HepG2 (cell line): ENCODE results near the gene BMF. TPM values are rescaled to one million over a fixed set of nuclear protein-coding genes. Genes with fewer than 3 reads are reported as not detected.
"Not testable (repeated sequence)": the region's sequence is repeated elsewhere in the genome, so short reads cannot be mapped to it uniquely, and the experiment has no call there.

Source experiments
- ATAC-seq: fragments of 200-7000 bp; cut with Tn5 transposase; 3 replicates; pipeline ENCODE4 v1.9.1; 2020; ENCODE audit warnings: mild to moderate bottlenecking, moderate library complexity
- BruUV-seq: library from RNA; stranded (reverse); fragments of 400-500 nt; replicated peaks from 2 replicates; lab custom pipeline; 2021; lab: Mats Ljungman, UMichigan
- CTCF ChIA-PET: fragments of 300-600 bp; formaldehyde crosslinking; extraction: SDS; loops from one replicate; lab custom pipeline; 2021; ENCODE audit warnings: low total read pairs, inconsistent platforms, low intra/inter-chr PET ratio; lab: Yijun Ruan, JAX
- POLR2A ChIA-PET: fragments of 350-600 bp; sonication (Branson Sonifier 250); formaldehyde crosslinking; loops from one replicate; lab custom pipeline; 2020; ENCODE audit warnings: antibody characterized with exemption, inconsistent platforms; lab: Yijun Ruan, JAX
- DNase-seq: peaks from one replicate; pipeline ENCODE4 v3.0.0-alpha.2; 2015; ENCODE audit warnings: low spot score
- FAIRE-seq: peaks from 3 replicates; lab custom pipeline; 2011; peaks lifted over from hg19 to GRCh38; lab: Jason Lieb, UNC
- H2AFZ ChIP-seq: one replicate; pipeline ENCODE4 v1.6.1; 2011; ENCODE audit warnings: low read length, inconsistent platforms
- H3K27ac ChIP-seq: fragments of 300-600 bp; 3 replicates; pipeline ENCODE4 v1.8.0; 2011; ENCODE audit warnings: mixed run types, mild to moderate bottlenecking, mixed read lengths, low read length, inconsistent platforms; ENCODE audit not compliant: insufficient read depth; ENCODE audit errors: extremely low read length
- H3K27me3 ChIP-seq, 2 experiments: fragments of 200-600 bp in 1 of 2; 2 replicates in 1 of 2; 3 replicates in 1 of 2; pipeline versions ENCODE4 v1.6.0 to v1.8.0; 2011; ENCODE audit warnings: low read length in 2 of 2, mild to moderate bottlenecking in 2 of 2, moderate library complexity in 2 of 2, inconsistent platforms in 1 of 2; ENCODE audit not compliant: insufficient read depth in 2 of 2, control insufficient read depth in 1 of 2
- H3K36me3 ChIP-seq, 2 experiments: fragments of 200-600 bp in 1 of 2; replicated peaks in 1 of 2; 2 replicates in 1 of 2; 3 replicates in 1 of 2; pipeline versions ENCODE4 v1.5.1 to v1.8.0; 2011; ENCODE audit warnings: low read length in 2 of 2, inconsistent platforms in 1 of 2; ENCODE audit not compliant: insufficient read depth in 2 of 2, control insufficient read depth in 1 of 2
- H3K4me1 ChIP-seq: 2 replicates; pipeline ENCODE4 v1.5.1; 2012; ENCODE audit warnings: low read length, inconsistent platforms; ENCODE audit not compliant: insufficient read depth
- H3K4me2 ChIP-seq: 2 replicates; pipeline ENCODE4 v1.6.0; 2011; ENCODE audit warnings: low read depth, low read length, inconsistent platforms
- H3K4me3 ChIP-seq, 3 experiments: fragments of 200-600 bp in 1 of 3; sonication (generic), shearing (Covaris generic) in 1 of 3; replicated peaks in 1 of 3; 2 replicates each; pipeline ENCODE4 v1.5.1; 2011 to 2016; ENCODE audit warnings: low read length in 3 of 3, inconsistent platforms in 2 of 3, low read depth in 2 of 3, mild to moderate bottlenecking in 2 of 3, control low read depth in 1 of 3, mixed read lengths in 1 of 3; ENCODE audit not compliant: insufficient read depth in 1 of 3
- H3K79me2 ChIP-seq: one replicate; pipeline ENCODE4 v1.6.1; 2011; ENCODE audit warnings: low read length, inconsistent platforms; ENCODE audit not compliant: insufficient read depth
- H3K9ac ChIP-seq: 2 replicates; pipeline ENCODE4 v1.6.0; 2011; ENCODE audit warnings: mild to moderate bottlenecking, low read depth, low read length, inconsistent platforms; ENCODE audit not compliant: insufficient read depth
- H3K9me3 ChIP-seq: 2 replicates; pipeline ENCODE4 v1.5.1; 2012; ENCODE audit warnings: mild to moderate bottlenecking, low read length
- H4K20me1 ChIP-seq: 2 replicates; pipeline ENCODE4 v1.6.0; 2011; ENCODE audit warnings: inconsistent platforms, mild to moderate bottlenecking, low read length, moderate library complexity; ENCODE audit not compliant: insufficient read depth
- BRD4 ChIP-seq: sonication (generic); formaldehyde crosslinking; IDR thresholded peaks from 2 replicates; pipeline ENCODE4 v1.4.0; 2020; ENCODE audit warnings: missing genetic modification reagents
- RORA ChIP-seq: sonication (generic); formaldehyde crosslinking; IDR thresholded peaks from 2 replicates; pipeline ENCODE4 v1.5.0; 2020; ENCODE audit warnings: mild to moderate bottlenecking, missing genetic modification reagents, moderate library complexity
- WGBS: methylation state at CpG from one replicate; pipeline ENCODE4 v1.1.6; 2017; ENCODE audit warnings: low lambda C conversion rate; 5-methylcytosine and 5-hydroxymethylcytosine counted together
- in situ Hi-C: cut with HindIII; loops from 2 replicates; pipeline ENCODE4 v1.10.0; 2017; ENCODE audit warnings: low pct_unique_long_range_greater_than_20kb; ENCODE audit not compliant: extremely low pct_ligation_motif_present
- intact Hi-C: fragments of 100-400 bp; cut with micrococcal nuclease; formaldehyde crosslinking; loops from one replicate; pipeline ENCODE4 v1.10.0; 2022; ENCODE audit not compliant: unreplicated experiment
- polyA plus RNA-seq, 8 experiments: library from polyadenylated mRNA; depleted of rRNA in 3 of 8; stranded (reverse) in 7 of 8; unstranded in 1 of 8; fragments of >200 nt; fragmentation: Illumina TruSeq in 4 of 8; extraction: Trizol in 4 of 8; gene quantifications; 2 replicates each; pipeline versions ENCODE4 v1.2.1 to v1.2.3, GENCODE V29; 2011 to 2016; ENCODE audit warnings: low read depth in 4 of 8, missing spikeins in 1 of 8, mixed read lengths in 1 of 8; ENCODE audit not compliant: insufficient read depth in 1 of 8
- total RNA-seq, 5 experiments: library from RNA; depleted of rRNA; stranded (reverse); fragments of >200 nt; fragmentation: Illumina TruSeq; extraction: Trizol; gene quantifications; 2 replicates each; pipeline ENCODE4 v1.2.3, GENCODE V29; 2016; ENCODE audit warnings: low read depth in 1 of 5
- TF ChIP-seq, protein P1 (sequence below): sonication (generic); formaldehyde crosslinking; IDR thresholded peaks from 2 replicates; pipeline ENCODE4 v1.8.0; 2022; ENCODE audit warnings: low read depth, missing genetic modification reagents
- TF ChIP-seq, protein P2 (sequence below): sonication (generic); formaldehyde crosslinking; IDR thresholded peaks from 2 replicates; pipeline ENCODE4 v1.4.0; 2020; ENCODE audit warnings: mild to moderate bottlenecking, missing genetic modification reagents, borderline replicate concordance

BMF gene
- total and polyA plus RNA-seq, 2 of the 13 experiments (the other 11 are each of a cell fraction or from before 2014, with no cell fraction given), result 8.7 to 15.9 TPM

DNA sequence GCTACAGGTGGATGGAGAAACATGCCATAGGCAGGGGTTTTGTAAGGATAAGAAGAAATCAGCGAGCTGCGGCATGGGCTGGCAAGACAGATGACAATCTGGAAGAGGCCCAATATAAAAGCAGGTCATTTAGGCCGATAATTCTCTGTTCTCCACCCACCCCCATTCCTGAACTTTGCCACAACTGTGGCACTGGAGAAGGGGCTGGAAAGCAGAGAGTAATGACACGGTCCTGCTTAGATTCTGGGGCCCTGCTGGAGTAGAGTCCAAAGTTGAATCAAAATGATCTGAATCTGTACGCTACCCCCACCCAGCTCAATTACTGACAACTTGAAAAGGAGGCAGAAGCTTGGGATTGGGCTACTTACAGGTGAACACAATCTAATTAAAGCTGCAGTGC, 33.7 kb upstream of the BMF start (continued):
- TF ChIP-seq, protein P1, sequence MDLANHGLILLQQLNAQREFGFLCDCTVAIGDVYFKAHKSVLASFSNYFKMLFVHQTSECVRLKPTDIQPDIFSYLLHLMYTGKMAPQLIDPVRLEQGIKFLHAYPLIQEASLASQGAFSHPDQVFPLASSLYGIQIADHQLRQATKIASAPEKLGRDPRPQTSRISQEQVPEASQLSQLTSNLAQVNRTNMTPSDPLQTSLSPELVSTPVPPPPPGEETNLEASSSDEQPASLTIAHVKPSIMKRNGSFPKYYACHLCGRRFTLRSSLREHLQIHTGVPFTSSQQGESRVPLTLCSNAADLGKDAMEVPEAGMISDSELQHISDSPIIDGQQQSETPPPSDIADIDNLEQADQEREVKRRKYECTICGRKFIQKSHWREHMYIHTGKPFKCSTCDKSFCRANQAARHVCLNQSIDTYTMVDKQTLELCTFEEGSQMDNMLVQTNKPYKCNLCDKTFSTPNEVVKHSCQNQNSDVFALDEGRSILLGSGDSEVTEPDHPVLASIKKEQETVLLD (CRISPR knock-in tag), result no peak
- TF ChIP-seq, protein P2, sequence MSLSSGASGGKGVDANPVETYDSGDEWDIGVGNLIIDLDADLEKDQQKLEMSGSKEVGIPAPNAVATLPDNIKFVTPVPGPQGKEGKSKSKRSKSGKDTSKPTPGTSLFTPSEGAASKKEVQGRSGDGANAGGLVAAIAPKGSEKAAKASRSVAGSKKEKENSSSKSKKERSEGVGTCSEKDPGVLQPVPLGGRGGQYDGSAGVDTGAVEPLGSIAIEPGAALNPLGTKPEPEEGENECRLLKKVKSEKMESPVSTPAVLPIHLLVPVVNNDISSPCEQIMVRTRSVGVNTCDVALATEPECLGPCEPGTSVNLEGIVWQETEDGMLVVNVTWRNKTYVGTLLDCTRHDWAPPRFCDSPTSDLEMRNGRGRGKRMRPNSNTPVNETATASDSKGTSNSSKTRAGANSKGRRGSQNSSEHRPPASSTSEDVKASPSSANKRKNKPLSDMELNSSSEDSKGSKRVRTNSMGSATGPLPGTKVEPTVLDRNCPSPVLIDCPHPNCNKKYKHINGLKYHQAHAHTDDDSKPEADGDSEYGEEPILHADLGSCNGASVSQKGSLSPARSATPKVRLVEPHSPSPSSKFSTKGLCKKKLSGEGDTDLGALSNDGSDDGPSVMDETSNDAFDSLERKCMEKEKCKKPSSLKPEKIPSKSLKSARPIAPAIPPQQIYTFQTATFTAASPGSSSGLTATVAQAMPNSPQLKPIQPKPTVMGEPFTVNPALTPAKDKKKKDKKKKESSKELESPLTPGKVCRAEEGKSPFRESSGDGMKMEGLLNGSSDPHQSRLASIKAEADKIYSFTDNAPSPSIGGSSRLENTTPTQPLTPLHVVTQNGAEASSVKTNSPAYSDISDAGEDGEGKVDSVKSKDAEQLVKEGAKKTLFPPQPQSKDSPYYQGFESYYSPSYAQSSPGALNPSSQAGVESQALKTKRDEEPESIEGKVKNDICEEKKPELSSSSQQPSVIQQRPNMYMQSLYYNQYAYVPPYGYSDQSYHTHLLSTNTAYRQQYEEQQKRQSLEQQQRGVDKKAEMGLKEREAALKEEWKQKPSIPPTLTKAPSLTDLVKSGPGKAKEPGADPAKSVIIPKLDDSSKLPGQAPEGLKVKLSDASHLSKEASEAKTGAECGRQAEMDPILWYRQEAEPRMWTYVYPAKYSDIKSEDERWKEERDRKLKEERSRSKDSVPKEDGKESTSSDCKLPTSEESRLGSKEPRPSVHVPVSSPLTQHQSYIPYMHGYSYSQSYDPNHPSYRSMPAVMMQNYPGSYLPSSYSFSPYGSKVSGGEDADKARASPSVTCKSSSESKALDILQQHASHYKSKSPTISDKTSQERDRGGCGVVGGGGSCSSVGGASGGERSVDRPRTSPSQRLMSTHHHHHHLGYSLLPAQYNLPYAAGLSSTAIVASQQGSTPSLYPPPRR (CRISPR knock-in tag), result no peak
- no peak for TF ChIP-seq BRD4 (CRISPR knock-in tag)
- no peak for TF ChIP-seq RORA

GRCh38 chr15:40138201-40138570, 29.5 kb upstream of the BMF start:
- H2AFZ ChIP-seq, ATAC-seq, H3K9ac ChIP-seq, H3K9me3 ChIP-seq, FAIRE-seq, BruUV-seq, H3K4me2 ChIP-seq, H3K36me3 ChIP-seq, H3K27ac ChIP-seq, H4K20me1 ChIP-seq, H3K27me3 ChIP-seq, H3K79me2 ChIP-seq, POLR2A ChIA-PET, CTCF ChIA-PET, in situ Hi-C loops, intact Hi-C loops, H3K4me3 ChIP-seq, DNase-seq: not testable (repeated sequence)
- peaks cover 27% of the 10 kb centered on the region for H3K4me1 ChIP-seq
- 47% methylated on average over 3 of the region's 3 CpGs for WGBS
